ENCODE results near the gene IL1R2.

DNA sequence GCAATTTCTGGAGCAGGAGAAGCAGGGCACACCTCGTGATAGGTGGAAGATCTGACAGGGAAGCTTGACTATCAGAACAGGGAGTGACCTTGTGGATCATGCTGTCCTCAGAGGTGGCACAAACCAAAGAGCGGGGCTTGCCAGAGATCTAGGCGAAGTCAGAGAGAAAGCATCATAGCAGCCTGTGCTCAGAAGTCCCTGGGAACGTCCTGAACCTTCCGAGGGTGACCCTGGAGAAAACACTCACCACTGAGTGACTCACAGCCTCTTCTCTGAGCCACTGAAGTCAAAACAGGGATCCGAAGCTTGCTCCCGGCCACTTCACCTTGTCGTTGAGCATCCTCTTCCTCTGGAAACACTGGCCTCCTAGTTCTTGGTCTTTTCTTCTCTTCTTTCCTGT, 56.7 kb downstream of the IL1R2 start:
- TF ChIP-seq CTCF (IDR thresholded peaks at IDR 0.05) (no peak), POLR2A (IDR thresholded peaks at IDR 0.05) (no peak), EP300 (IDR thresholded peaks at IDR 0.05) (no peak), POLR2AphosphoS5 (IDR thresholded peaks at IDR 0.05) (peak in 2 of 3 donors; percentile 65 to 93)

Data from suprapubic skin (tissue), 4 donors.